Neural cell (in vitro differentiated cells): Measurements from ENCODE around the gene NFU1.

Source experiments
- CTCF ChIP-seq: fragments of 450-650 bp; IDR thresholded peaks from 2 replicates; pipeline ENCODE4 v1.5.1; 2014; ENCODE audit warnings: antibody characterized with exemption, mild to moderate bottlenecking, moderate library complexity; ENCODE audit not compliant: poor library complexity, severe bottlenecking
- EP300 ChIP-seq: fragments of 450-650 bp; conservative IDR thresholded peaks from 2 replicates; pipeline ENCODE4 v1.6.1; 2014; ENCODE audit warnings: antibody characterized with exemption, mild to moderate bottlenecking, moderate library complexity; ENCODE audit not compliant: poor library complexity, severe bottlenecking
- EZH2 ChIP-seq: fragments of 200-600, 300-800 bp; shearing (Covaris generic), sonication (generic); IDR thresholded peaks from 2 replicates; pipeline ENCODE4 v1.6.1; 2014; ENCODE audit warnings: antibody characterized with exemption, low read length, borderline replicate concordance, mild to moderate bottlenecking; ENCODE audit not compliant: insufficient read depth, poor library complexity, severe bottlenecking
- POLR2AphosphoS5 ChIP-seq: IDR thresholded peaks from 2 replicates; pipeline ENCODE4 v1.6.1; 2012
- RAD21 ChIP-seq: fragments of 450-650 bp; conservative IDR thresholded peaks from 2 replicates; pipeline ENCODE4 v1.6.1; 2014; ENCODE audit warnings: antibody characterized with exemption, mild to moderate bottlenecking, moderate library complexity
- REST ChIP-seq: IDR thresholded peaks from 2 replicates; pipeline ENCODE4 v1.6.1; 2012; ENCODE audit warnings: borderline replicate concordance
- SMC3 ChIP-seq: fragments of 450-650 bp; conservative IDR thresholded peaks from 2 replicates; pipeline ENCODE4 v1.6.1; 2014; ENCODE audit warnings: antibody characterized with exemption, mild to moderate bottlenecking, moderate library complexity; ENCODE audit not compliant: poor library complexity

GRCh38 chr2:69390001-69390400 is 47.2 kb downstream of the NFU1 start:
- TF ChIP-seq CTCF (no peak), POLR2AphosphoS5 (no peak), RAD21 (no peak), EP300 (no peak), EZH2 (no peak), SMC3 (no peak), REST (no peak)
